ENCODE measurements around the gene NOP16.

- no peak for TF ChIP-seq EZH2phosphoT487 (IDR thresholded peaks at IDR 0.05; ENCODE audit: insufficient read depth, low read depth)
- TF ChIP-seq EZH2 (IDR thresholded peaks at IDR 0.05; ENCODE audit: insufficient read depth, poor library complexity, severe bottlenecking) = no peak
Measured at GRCh38 chr5:176429972-176430371, 41.6 kb upstream of the NOP16 start.

Data from GM23248 (cell line).